ENCODE results near the gene SELENBP1. TPM values are rescaled to one million over a fixed set of nuclear protein-coding genes. Genes with fewer than 3 reads are reported as not detected.
A peak's percentile ranks its signal among the peaks of the same experiment; 100 is the strongest.

The SELENBP1 gene
- total and polyA plus RNA-seq, 10 donors: 17.3 to 114 (median 81.2) TPM

GRCh38 chr1:151370211-151370911 is 2.1 kb downstream of the SELENBP1 start:
- DNase-seq: peak; percentile 63
- Histone ChIP-seq H3K4me1 (peaks cover 18 to 66% (median 47%) of the 10 kb centered on the region in 6 donors), H3K27ac (peak overlapping the region in 7 of 8 donors; percentile 24 to 89 (median 84)), H3K9me3 (no peaks in the 10 kb centered on the region), H3K4me3 (peak overlapping the region in 1 of 8 donors; percentile 4), H3K27me3 (replicated peaks in 1 of 7) (no peaks in the 10 kb centered on the region), H3K36me3 (peaks cover 0 to 27% (median 3%) of the 10 kb centered on the region in 6 donors)
- WGBS, 5 donors: 53 to 65% (median 61%) methylated on average over 6 of the region's 6 CpGs
- intact Hi-C loops (cut with DNase I; ENCODE audit: low total_unique reads): no loop called here
- TF ChIP-seq CTCF (IDR thresholded peaks at IDR 0.05 in 8 of 11, conservative IDR thresholded peaks at IDR 0.05 in 3 of 11) (no peak), POLR2AphosphoS5 (IDR thresholded peaks at IDR 0.05) (no peak), POLR2A (IDR thresholded peaks at IDR 0.05) (no peak)

- H3K9me3 ChIP-seq: no peaks in the 10 kb centered on the region
- peaks cover 18 to 66% (median 47%) of the 10 kb centered on the region in 6 donors for H3K4me1 ChIP-seq
- intact Hi-C loops (cut with DNase I; ENCODE audit: low total_unique reads): no loop called here
- TF ChIP-seq POLR2AphosphoS5 (IDR thresholded peaks at IDR 0.05) (no peak), CTCF (IDR thresholded peaks at IDR 0.05 in 8 of 11, conservative IDR thresholded peaks at IDR 0.05 in 3 of 11) (no peak), POLR2A (IDR thresholded peaks at IDR 0.05) (no peak)
- DNase-seq: no peak
- H3K36me3 ChIP-seq: peaks cover 0 to 34% (median 3%) of the 10 kb centered on the region in 6 donors
- 86 to 91% (median 88%) methylated on average over 14 to 15 of the region's 15 CpGs for WGBS, 5 donors
- H3K27me3 ChIP-seq (replicated peaks in 1 of 7): no peaks in the 10 kb centered on the region
- H3K27ac ChIP-seq: peak overlapping the region; percentile 19 to 89 (median 81)
- no peak overlapping the region for H3K4me3 ChIP-seq
Observed at GRCh38 chr1:151369621-151370048, 2.9 kb downstream of the SELENBP1 start.

GRCh38 chr1:151369302-151369610 is 3.2 kb downstream of the SELENBP1 start:
- H3K4me3 ChIP-seq: no peak overlapping the region
- H3K36me3 ChIP-seq: peaks cover 0 to 38% (median 3%) of the 10 kb centered on the region in 6 donors
- H3K4me1 ChIP-seq: peaks cover 18 to 66% (median 47%) of the 10 kb centered on the region in 6 donors
- 87 to 92% (median 90%) methylated on average over 7 of the region's 7 CpGs for WGBS, 5 donors
- no peaks in the 10 kb centered on the region for H3K27me3 ChIP-seq (replicated peaks in 1 of 7)
- DNase-seq: peak; percentile 37
- intact Hi-C loops (cut with DNase I; ENCODE audit: low total_unique reads): no loop called here
- peak overlapping the region; percentile 19 to 89 (median 81) for H3K27ac ChIP-seq
- TF ChIP-seq POLR2AphosphoS5 (IDR thresholded peaks at IDR 0.05) (no peak), CTCF (IDR thresholded peaks at IDR 0.05 in 8 of 11, conservative IDR thresholded peaks at IDR 0.05 in 3 of 11) (no peak), POLR2A (IDR thresholded peaks at IDR 0.05) (no peak)
- H3K9me3 ChIP-seq: no peaks in the 10 kb centered on the region

All from spleen (tissue), 11 donors.